Spleen (tissue), 11 donors: ENCODE measurements around the gene NHEJ1. TPM values are rescaled to one million over a fixed set of nuclear protein-coding genes. Genes with fewer than 3 reads are reported as not detected.

Experiments used
- DNase-seq: peaks from one replicate; pipeline ENCODE4 v3.0.0-alpha.2; 2020
- H3K27ac ChIP-seq, 8 donors: fragments of 200-600 bp; sonication (generic) in 7 of 8; 1 replicate in 4 of 8; 2 replicates in 4 of 8; pipeline versions ENCODE4 v1.5.0 to v1.8.0; 2016 to 2021; ENCODE audit warnings: inconsistent platforms in 4 of 8, mild to moderate bottlenecking in 4 of 8, moderate library complexity in 1 of 8
- H3K27me3 ChIP-seq, 7 donors: fragments of 200-600 bp; sonication (generic) in 6 of 7; replicated peaks in 1 of 7; 1 replicate in 4 of 7; 2 replicates in 3 of 7; pipeline versions ENCODE4 v1.5.0 to v1.8.0; 2016 to 2021; ENCODE audit warnings: inconsistent platforms in 3 of 7, mild to moderate bottlenecking in 1 of 7
- H3K36me3 ChIP-seq, 6 donors: fragments of 200-600 bp; sonication (generic) in 5 of 6; 1 replicate in 4 of 6; 2 replicates in 2 of 6; pipeline versions ENCODE4 v1.5.0 to v1.8.0; 2016 to 2021; ENCODE audit warnings: inconsistent platforms in 2 of 6
- H3K4me1 ChIP-seq, 6 donors: fragments of 200-600 bp; sonication (generic) in 5 of 6; 1 replicate in 3 of 6; 2 replicates in 3 of 6; pipeline versions ENCODE4 v1.5.0 to v1.8.0; 2016 to 2021; ENCODE audit warnings: inconsistent platforms in 3 of 6
- H3K4me3 ChIP-seq, 8 donors: fragments of 200-600 bp; sonication (generic) in 7 of 8; 1 replicate in 4 of 8; 2 replicates in 4 of 8; pipeline versions ENCODE4 v1.5.0 to v1.8.0; 2016 to 2021; ENCODE audit warnings: inconsistent platforms in 4 of 8, mild to moderate bottlenecking in 4 of 8, moderate library complexity in 2 of 8
- H3K9me3 ChIP-seq, 8 donors: fragments of 200-600 bp; sonication (generic) in 7 of 8; 1 replicate in 4 of 8; 2 replicates in 4 of 8; pipeline versions ENCODE4 v1.5.0 to v1.8.0; 2016 to 2021; ENCODE audit warnings: inconsistent platforms in 4 of 8
- CTCF ChIP-seq, 11 experiments: fragments of 200-600 bp in 7 of 11; fragments of 450-650 bp in 4 of 11; sonication (generic) in 4 of 11; IDR thresholded peaks in 8 of 11; conservative IDR thresholded peaks in 3 of 11; 1 replicate in 7 of 11; 2 replicates in 4 of 11; pipeline versions ENCODE4 v1.4.0 to v1.8.0; 2016 to 2021; ENCODE audit warnings: antibody characterized with exemption in 11 of 11, inconsistent platforms in 4 of 11, mild to moderate bottlenecking in 1 of 11
- POLR2A ChIP-seq, 3 donors: fragments of 450-650 bp; IDR thresholded peaks; one replicate each; pipeline ENCODE4 v1.5.1; 2017; ENCODE audit warnings: antibody characterized with exemption in 3 of 3, mild to moderate bottlenecking in 1 of 3
- POLR2AphosphoS5 ChIP-seq, 3 donors: sonication (generic); formaldehyde crosslinking; IDR thresholded peaks; one replicate each; pipeline ENCODE4 v1.5.1; 2017; ENCODE audit warnings: antibody characterized with exemption in 3 of 3
- WGBS, 5 donors: extraction: QIAGEN DNeasy Blood & Tissue Kit in 3 of 5; methylation state at CpG; one replicate each; pipeline versions ENCODE4 v1.1.5 to v1.1.7; 2013 to 2018; 5-methylcytosine and 5-hydroxymethylcytosine counted together
- intact Hi-C: fragments of 100-400 bp; cut with DNase I; formaldehyde crosslinking; loops from one replicate; pipeline ENCODE4 v1.15.0; 2023; ENCODE audit warnings: low total_unique reads
- polyA plus RNA-seq, 3 donors: library from polyadenylated mRNA; stranded (reverse); fragments of 200-250 nt; gene quantifications; one replicate each; pipeline ENCODE4 v1.2.1, GENCODE V29; 2013
- total RNA-seq, 7 donors: library from RNA; depleted of rRNA in 3 of 7; stranded (reverse); fragments of >200 nt in 3 of 7; fragmentation: NEBNext Ultra II Directional in 4 of 7; extraction: Animal tissue kit (Norgen Biotek cat#: 25700) in 4 of 7; gene quantifications; one replicate each; pipeline versions ENCODE4 v1.1.0 to v1.2.1, GENCODE V29; 2016 to 2021
- donor health status: healthy with polysubstance abuse.
- donor health status: DM: no; HTN: no; CAD: no; lungs with moderate emphysema.
- donor health status: DM: no; HTN: no; CAD: no.
- donor health status: Bipolar disorder and iron deficiency.
- donor health status: healthy.
- donor health status: DM: no; HTN: no; CAD: no.
- donor health status: DM: yes; HTN: yes; CAD: no.

Gene NHEJ1
- total and polyA plus RNA-seq, 10 donors: 5.5 to 25.9 (median 14.0) TPM

- no peak for TF ChIP-seq CTCF (IDR thresholded peaks at IDR 0.05 in 8 of 11, conservative IDR thresholded peaks at IDR 0.05 in 3 of 11)
- TF ChIP-seq POLR2A (IDR thresholded peaks at IDR 0.05): no peak
- TF ChIP-seq POLR2AphosphoS5 (IDR thresholded peaks at IDR 0.05): no peak
- WGBS, 5 donors: 7 to 14% (median 10%) methylated on average over 6 of the region's 6 CpGs
- H3K4me3 ChIP-seq: no peak overlapping the region
- H3K27ac ChIP-seq: no peak overlapping the region
- H3K36me3 ChIP-seq: no peaks in the 10 kb centered on the region
- peaks cover 0 to 7% (median 1%) of the 10 kb centered on the region in 6 donors for H3K4me1 ChIP-seq
- peaks cover 0 to 96% (median 30%) of the 10 kb centered on the region in 7 donors for H3K27me3 ChIP-seq
- DNase-seq: no peak
- no peaks in the 10 kb centered on the region for H3K9me3 ChIP-seq
- intact Hi-C loops: no loop called here
These were observed 114.6 kb downstream of the NHEJ1 start for GRCh38 chr2:219045937-219046550.

- intact Hi-C loops: no loop called here
- no peaks in the 10 kb centered on the region for H3K36me3 ChIP-seq
- DNase-seq: no peak
- H3K4me1 ChIP-seq: peaks cover 0 to 8% (median 2%) of the 10 kb centered on the region in 6 donors
- 65 to 92% (median 75%) methylated on average over 2 of the region's 2 CpGs for WGBS, 5 donors
- TF ChIP-seq POLR2A (IDR thresholded peaks at IDR 0.05): no peak
- no peak for TF ChIP-seq CTCF (IDR thresholded peaks at IDR 0.05 in 8 of 11, conservative IDR thresholded peaks at IDR 0.05 in 3 of 11)
- no peak for TF ChIP-seq POLR2AphosphoS5 (IDR thresholded peaks at IDR 0.05)
- H3K9me3 ChIP-seq: no peaks in the 10 kb centered on the region
- no peak overlapping the region for H3K27ac ChIP-seq
- H3K4me3 ChIP-seq: no peak overlapping the region
- H3K27me3 ChIP-seq: peaks cover 0 to 96% (median 40%) of the 10 kb centered on the region in 7 donors
These were observed 117.9 kb downstream of the NHEJ1 start for GRCh38 chr2:219042750-219043149.

- H3K9me3 ChIP-seq: no peaks in the 10 kb centered on the region
- intact Hi-C loops: no loop called here
- WGBS, 5 donors: 76 to 88% (median 79%) methylated on average over 4 of the region's 4 CpGs
- no peak overlapping the region for H3K4me3 ChIP-seq
- H3K27me3 ChIP-seq: peaks cover 0 to 96% (median 40%) of the 10 kb centered on the region in 7 donors
- no peak overlapping the region for H3K27ac ChIP-seq
- H3K4me1 ChIP-seq: peaks cover 0 to 8% (median 2%) of the 10 kb centered on the region in 6 donors
- no peaks in the 10 kb centered on the region for H3K36me3 ChIP-seq
- DNase-seq: no peak
- no peak for TF ChIP-seq CTCF (IDR thresholded peaks at IDR 0.05 in 8 of 11, conservative IDR thresholded peaks at IDR 0.05 in 3 of 11)
- no peak for TF ChIP-seq POLR2A (IDR thresholded peaks at IDR 0.05)
- TF ChIP-seq POLR2AphosphoS5 (IDR thresholded peaks at IDR 0.05): no peak
These were observed 118.5 kb downstream of the NHEJ1 start for GRCh38 chr2:219042157-219042556.

GRCh38 chr2:219041252-219041651 is 119.4 kb downstream of the NHEJ1 start, which contains the start of gene CFAP65:
CFAP65 (minus strand) TSS chr2:219041516; CDS start chr2:219039048, 2,468 bp downstream.
- Histone ChIP-seq H3K9me3 (no peaks in the 10 kb centered on the region), H3K4me3 (peak within 1 kb of the TSS in 6 of 8 donors; percentile 4 to 60 (median 23)), H3K36me3 (no peaks in the 10 kb centered on the region), H3K27me3 (peaks cover 0 to 96% (median 40%) of the 10 kb centered on the region in 7 donors), H3K4me1 (peaks cover 0 to 8% (median 2%) of the 10 kb centered on the region in 6 donors), H3K27ac (no peak within 1 kb of the TSS)
- 1 to 6% (median 3%) methylated on average over 21 of the region's 21 CpGs for WGBS, 5 donors
- TF ChIP-seq POLR2A (IDR thresholded peaks at IDR 0.05): no peak
- TF ChIP-seq POLR2AphosphoS5 (IDR thresholded peaks at IDR 0.05): no peak
- no peak for TF ChIP-seq CTCF (IDR thresholded peaks at IDR 0.05 in 8 of 11, conservative IDR thresholded peaks at IDR 0.05 in 3 of 11)
- intact Hi-C loops: no loop called here
- peak; percentile 77 for DNase-seq
